ENCODE measurements around the gene LCP2.

DNA sequence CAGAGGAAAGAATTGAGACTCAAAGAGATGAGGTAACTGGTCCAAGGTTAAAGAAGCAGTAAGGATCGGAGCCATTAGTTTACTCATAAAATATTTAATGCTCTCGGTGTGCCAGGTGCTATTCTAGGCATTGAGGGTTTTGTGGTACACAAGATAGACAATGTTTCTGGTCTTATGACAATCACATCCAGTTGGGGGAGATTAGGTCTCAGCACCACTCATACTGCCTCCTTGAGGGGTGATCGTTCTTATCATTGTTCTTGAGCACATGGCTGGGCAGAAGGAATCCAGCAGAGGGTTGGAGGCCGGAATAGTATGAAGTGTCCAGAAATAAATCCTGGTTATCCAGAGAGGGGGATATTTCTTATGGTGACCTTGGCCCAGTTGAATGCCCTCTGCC, 40.7 kb upstream of the LCP2 start:
- TF ChIP-seq, protein P1, sequence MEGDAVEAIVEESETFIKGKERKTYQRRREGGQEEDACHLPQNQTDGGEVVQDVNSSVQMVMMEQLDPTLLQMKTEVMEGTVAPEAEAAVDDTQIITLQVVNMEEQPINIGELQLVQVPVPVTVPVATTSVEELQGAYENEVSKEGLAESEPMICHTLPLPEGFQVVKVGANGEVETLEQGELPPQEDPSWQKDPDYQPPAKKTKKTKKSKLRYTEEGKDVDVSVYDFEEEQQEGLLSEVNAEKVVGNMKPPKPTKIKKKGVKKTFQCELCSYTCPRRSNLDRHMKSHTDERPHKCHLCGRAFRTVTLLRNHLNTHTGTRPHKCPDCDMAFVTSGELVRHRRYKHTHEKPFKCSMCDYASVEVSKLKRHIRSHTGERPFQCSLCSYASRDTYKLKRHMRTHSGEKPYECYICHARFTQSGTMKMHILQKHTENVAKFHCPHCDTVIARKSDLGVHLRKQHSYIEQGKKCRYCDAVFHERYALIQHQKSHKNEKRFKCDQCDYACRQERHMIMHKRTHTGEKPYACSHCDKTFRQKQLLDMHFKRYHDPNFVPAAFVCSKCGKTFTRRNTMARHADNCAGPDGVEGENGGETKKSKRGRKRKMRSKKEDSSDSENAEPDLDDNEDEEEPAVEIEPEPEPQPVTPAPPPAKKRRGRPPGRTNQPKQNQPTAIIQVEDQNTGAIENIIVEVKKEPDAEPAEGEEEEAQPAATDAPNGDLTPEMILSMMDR (conservative IDR thresholded peaks at IDR 0.05 in 1 of 2, IDR thresholded peaks at IDR 0.05 in 1 of 2; ENCODE audit: low read depth in 1 of 2, low read length in 2 of 2) = no peak
- TF ChIP-seq EZH2 (IDR thresholded peaks at IDR 0.05; ENCODE audit: low read length, missing control alignments) = no peak

All from fibroblast of lung (primary cell).